Skin of body (tissue), 2 donors: ENCODE results near the gene LMNTD1. TPM values are rescaled to one million over a fixed set of nuclear protein-coding genes. Genes with fewer than 3 reads are reported as not detected.
"Not testable (repeated sequence)": the region's sequence is repeated elsewhere in the genome, so short reads cannot be mapped to it uniquely, and the experiment has no call there.

Source experiments
- DNase-seq: peaks from one replicate; lab custom pipeline; 2025; lab: John Stamatoyannopoulos, UW
- total RNA-seq: library from RNA; depleted of rRNA; stranded (reverse); fragments of >200 nt; gene quantifications from one replicate; pipeline ENCODE4 v1.2.3, GENCODE V29; 2014

The LMNTD1 gene
- 1.2 TPM for total RNA-seq

- DNase-seq: no peak
Measured at GRCh38 chr12:25553098-25553497, at the start of gene LMNTD1. LMNTD1 (minus strand) TSS chr12:25553283; CDS start chr12:25552959, 324 bp downstream.

- DNase-seq: no peak
Measured at GRCh38 chr12:25598956-25599355, 45.9 kb upstream of the LMNTD1 start.

DNA sequence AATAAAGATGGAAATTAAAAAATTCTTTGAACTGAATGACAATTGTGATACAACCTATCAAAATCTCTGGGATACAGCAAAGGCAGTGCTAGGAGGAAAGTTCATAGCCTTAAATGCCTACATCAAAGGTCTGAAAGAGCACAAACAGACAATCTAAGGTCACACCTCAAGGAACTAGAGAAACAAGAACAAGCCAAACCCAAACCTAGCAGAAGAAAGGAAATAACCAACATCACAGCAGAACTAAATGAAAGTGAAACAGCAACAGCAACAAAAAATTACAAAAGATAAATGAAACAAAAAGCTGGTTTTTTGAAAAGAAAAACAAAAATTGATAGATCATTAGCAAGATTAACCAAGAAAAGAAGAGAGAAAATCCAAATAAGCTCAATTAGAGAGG lies 42.4 kb upstream of the LMNTD1 start:
- DNase-seq: not testable (repeated sequence)

- DNase-seq: no peak
Measured at GRCh38 chr12:25594376-25594775, 41.3 kb upstream of the LMNTD1 start.

GRCh38 chr12:25592725-25593495 lies 39.8 kb upstream of the LMNTD1 start:
- DNase-seq: no peak

DNA sequence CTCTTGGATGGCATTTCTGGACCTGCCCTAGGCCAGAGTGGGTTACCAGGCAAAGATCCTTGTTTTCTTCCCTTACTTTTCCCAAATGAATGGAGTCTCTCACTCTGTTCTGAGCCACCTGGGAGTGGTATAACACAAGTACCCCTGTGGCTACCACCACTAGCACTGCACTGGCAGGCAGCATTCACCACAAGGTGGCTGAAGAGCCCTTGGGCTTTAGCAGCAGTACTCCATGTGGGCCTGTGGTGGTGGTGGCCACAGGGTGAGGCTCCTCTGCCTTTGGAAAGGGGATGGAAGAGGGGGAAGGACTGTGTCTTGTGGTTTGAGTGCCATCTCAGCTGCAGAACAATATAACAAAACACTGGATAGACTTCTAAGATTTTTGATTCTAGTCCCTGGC lies 38.1 kb upstream of the LMNTD1 start:
- no peak for DNase-seq

- no peak for DNase-seq
Measured at GRCh38 chr12:25590011-25590721, 37.1 kb upstream of the LMNTD1 start.

- no peak for DNase-seq
Measured at GRCh38 chr12:25587346-25587745, 34.3 kb upstream of the LMNTD1 start.

DNA sequence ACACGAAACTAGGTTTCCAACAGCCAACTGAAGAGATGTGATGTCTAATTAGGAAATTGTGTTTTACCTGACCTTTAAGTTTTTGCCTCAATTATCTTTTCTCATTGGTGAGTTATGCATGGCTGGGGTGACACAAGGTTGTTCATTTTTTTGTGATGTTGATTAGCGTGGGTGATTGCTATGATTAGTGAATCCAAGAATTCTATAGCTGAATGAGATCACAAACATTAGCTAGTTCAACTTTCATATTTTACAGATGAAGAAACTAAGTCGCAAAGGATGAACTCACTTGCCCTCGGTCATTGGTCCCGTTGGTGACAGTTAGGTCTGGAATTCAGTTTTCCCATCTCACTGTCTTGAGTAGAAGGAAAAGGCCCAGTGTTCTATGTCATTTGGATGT lies 32.6 kb upstream of the LMNTD1 start:
- no peak for DNase-seq

DNA sequence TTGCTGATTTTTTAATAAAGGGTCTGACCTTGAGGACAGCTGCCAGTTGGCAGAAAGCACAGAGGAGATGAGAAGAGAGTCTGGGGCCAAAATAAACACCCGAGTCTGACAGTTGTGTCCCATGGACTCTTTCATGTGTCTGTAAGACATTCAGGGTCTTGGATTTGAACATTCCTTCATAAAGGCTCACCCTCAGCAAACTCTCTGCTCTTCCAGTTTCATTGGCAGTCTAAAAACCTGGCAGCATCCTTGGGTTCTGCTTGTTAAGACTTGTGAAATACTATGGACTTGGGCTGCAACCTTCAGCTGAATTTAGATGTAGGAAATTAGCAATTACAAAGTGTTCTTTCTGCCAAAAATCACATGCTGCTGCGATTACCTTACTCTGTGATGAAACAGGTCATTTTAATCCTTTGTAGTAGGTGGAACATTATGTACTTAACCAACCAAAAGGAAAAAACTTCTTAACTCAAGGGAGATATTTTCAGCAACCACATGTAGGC lies 32.0 kb upstream of the LMNTD1 start:
- DNase-seq: peak; percentile 80

DNA sequence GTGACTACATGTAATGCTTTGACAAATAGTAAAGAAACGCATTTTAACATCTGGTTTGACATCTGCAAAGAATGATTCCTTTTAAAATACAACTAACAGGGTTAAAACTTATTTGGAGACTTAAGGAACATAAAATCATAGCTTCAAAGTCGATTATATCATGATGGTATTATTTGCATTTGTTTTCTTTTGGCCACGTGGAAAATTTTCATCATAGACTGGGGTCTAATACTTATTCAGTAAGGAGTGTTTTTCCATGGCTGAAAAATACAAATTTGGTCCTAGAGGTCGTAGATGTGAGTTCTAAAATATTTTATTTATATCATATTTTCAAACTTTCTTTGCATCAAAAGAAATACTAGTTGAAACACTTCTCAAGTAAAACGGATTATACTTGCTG lies 31.5 kb upstream of the LMNTD1 start:
- DNase-seq: peak; percentile 71

GRCh38 chr12:25583545-25583944 lies 30.5 kb upstream of the LMNTD1 start:
- DNase-seq: peak; percentile 67

GRCh38 chr12:25581067-25581466 lies 28.0 kb upstream of the LMNTD1 start:
- DNase-seq: no peak

- DNase-seq: no peak
Measured at GRCh38 chr12:25578411-25579143, 25.5 kb upstream of the LMNTD1 start.

DNA sequence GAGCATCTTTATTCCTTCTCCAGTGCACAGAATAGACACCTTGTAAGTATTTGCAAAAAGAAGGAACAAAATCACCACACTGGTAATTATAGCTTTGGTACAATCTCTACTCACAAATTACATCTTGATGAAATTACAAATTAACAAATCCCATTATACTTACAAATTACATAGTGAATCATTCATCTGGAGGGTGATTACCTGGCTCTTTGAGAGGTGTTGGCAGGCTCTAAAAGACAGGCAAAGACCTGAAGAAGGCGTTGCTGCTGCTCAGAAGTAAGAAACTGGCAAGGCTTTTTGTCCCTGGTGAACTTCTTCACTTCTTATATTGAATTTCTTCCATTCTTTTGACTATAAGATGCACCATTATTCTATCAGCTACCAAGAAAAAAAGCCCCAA lies 21.7 kb upstream of the LMNTD1 start:
- DNase-seq: no peak

DNA sequence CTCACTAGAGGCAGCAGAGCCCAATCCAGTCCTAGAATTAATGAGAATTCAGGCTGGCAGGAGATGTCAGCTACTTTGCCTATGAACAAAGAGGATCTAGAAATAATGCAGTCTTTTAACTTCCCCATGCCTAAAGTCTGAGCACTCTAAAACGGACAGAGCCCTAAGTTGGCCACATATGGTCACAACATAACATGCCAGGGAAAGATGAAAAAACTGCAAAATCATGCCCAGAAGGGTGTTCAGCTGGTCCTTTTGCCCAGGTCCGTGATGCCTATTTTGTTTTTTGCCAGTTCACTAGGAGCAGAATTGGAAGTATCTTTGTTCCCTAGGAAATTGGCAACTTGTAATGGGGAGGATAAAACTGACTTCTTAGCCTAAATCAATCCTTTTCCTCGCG lies 20.3 kb upstream of the LMNTD1 start:
- DNase-seq: no peak

GRCh38 chr12:25570418-25570817 lies 17.3 kb upstream of the LMNTD1 start:
- DNase-seq: no peak

DNA sequence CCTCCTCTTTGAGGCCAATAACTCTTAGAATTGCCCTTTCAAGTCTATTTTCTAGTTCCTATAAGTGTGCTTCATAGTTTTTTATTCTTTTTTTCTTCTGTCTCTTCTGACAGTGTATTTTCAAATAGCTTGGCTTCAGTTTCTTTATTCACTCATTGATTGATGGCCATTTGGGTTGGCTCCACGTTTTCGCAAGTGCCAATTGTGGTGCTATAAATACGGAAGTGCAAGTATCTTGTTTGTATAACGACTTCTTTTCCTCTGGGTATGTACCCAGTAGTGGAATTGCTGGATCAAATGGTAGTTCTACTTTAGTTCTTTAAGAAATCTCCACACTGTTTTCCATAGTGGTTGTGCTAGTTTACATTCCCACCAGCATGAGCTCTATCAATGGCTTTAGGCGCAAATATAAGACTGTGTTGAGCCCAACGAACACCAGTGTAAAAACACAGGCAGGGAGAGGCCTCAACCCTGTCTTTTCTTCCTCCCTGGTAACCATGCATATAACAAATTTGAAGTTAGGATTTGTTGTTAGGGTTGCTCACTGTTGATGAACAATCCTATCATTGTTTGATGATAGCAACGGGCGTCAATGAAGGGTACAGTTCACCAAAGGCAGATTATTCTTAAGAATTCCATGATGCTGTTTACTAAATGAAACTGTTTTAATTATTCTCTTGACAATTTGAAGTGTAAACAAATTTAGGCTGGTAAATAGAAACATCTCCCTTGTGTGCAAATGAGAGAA lies 13.3 kb upstream of the LMNTD1 start:
- no peak for DNase-seq

DNA sequence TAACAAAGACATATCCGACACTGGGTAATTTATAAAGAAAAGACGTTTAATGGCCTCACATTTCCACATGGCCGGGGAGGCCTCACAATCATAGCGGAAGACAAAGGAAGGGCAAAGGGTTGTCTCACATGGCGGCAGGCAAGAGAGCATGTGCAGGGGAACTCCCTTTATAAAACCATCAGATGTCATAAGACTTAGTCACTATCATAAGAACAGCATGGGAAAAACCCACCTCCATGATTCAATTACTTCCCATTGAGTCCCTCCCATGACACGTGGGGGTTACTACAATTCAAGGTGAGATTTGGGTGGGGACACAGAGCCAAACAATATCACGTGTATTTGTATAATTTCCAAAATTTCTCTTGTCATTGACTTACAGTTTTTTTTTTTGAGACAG lies 5.5 kb upstream of the LMNTD1 start:
- DNase-seq: no peak

DNA sequence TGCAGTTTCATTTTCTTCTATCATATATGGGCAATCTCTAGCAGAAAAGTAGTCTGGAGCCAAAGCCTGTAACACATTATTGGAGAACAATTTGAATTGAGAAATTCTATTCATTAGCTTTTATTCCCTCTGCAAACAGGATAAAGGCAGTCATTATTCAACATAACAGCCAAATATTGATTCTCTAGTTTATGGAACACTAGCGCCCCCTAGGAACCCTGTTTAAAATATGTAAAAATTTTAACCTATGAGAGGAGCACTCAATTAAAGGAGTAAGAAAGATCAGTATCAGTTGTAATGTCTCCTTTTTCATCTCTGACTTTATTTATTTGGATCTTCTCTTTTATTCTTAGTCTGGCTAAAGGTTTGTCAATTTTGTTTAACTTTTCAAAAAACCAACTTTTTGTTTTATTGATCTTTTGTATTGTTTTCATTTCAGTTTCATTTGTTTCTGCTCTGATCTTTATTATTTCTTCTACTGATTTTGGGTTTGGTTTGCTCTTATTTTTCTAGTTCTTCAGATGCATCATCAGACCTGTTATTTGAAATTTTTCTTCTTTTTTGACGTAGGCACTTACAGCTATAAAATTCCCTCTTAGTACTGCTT lies 4.8 kb upstream of the LMNTD1 start:
- DNase-seq: peak; percentile 12

DNA sequence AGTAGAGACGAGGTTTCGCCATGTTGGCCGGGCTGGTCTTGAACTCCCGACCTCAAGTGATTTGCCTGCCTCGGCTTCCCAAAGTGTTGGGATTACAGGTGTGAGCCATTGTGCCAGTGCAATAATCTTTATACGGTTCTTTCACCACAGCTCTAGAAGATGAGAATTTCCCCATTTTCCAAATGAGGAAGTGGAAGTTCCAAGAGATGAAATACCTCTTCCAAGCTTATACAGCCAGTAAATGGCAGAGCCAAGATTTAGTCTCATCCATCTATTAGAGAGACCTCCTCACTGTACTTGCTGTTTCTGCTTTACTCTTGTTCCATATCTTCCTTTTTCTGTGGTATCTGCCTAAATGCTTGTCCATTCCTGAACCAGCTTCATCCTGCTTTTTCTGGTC lies 3.1 kb upstream of the LMNTD1 start:
- no peak for DNase-seq
